Fibroblast of gingiva (primary cell): ENCODE measurements around the gene FAM184A.

Experiments
- DNase-seq: peaks from one replicate; pipeline ENCODE4 v3.0.0-alpha.2; 2011; ENCODE audit warnings: low read depth

Gene FAM184A

DNA sequence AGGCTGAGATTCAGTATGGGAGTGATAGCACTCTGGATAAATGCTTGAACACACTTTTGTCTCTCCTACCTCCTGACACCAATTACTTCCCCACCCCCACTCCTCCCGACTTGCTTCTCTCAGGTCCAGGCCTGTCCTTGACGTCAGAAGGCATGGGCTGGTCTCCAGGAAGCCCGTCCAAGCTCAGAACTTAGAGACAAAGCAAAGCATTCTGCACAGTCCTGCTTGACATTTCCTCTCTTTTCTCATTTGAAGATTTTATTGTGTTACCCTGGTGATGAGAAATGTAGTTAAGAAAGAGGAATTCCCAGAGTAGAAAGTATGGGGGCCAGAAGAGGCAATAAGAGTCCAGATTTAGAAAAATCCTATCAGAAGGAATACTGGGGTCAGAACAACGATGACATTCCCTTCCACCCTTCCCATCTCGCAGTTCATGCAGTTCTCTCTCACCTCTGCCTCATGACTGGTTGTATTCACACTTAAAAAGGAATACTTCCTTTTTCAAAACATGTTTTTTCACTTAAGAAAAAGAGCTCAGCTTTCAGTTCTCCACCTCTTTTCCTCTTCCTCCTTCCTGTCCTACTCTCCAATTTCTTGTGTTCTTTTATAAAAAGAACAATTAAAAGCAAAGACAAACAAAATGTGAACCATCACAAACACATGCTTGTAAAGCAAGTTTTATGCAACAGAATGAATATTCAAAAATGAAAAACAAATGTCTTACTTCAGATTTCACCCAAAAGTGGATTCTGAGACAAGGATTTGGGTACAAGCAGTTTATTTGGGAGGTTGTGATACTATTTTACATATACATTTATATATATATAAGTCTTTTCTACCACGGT is 18.5 kb upstream of the FAM184A start:
- DNase-seq = peak; percentile 56

DNA sequence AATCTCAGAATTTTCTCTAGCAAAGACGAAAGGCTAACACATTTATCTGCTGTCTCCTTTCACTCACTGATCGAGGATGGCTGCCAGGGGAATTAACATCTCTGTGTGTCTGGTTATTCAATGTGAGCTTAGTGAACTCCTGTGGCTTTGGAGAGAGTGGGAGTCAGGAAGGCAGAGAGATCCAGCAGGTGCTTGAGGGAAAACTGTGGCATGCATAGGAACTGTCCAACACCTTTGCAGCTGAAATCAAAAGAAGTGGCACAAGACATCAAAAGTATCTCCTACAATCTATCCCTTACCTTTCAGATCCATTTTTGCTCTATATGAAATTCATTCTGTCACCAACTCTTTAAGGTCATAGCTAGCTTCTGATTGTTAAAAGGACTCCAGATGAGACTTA is 11.8 kb upstream of the FAM184A start:
- no peak for DNase-seq

DNA sequence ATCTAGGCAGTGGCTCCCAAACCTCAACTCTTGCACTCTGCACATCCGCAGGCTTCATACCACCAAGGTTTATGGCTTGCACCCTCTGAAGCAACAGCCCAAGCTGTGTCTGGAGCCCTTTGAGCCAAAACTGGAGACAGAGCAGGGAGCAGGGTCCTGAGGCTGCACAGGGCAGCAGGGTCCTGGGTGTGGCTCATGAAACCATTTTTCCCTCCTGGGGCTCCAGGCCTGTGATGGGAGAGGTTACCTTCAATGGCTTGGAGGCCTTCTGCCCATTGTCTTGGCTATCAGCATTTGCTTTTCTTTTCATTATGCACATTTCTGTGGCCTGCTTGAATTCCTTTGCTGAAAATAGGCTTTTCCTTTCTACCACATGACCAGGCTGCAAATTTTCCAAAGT is 6.3 kb upstream of the FAM184A start:
- DNase-seq = no peak

DNA sequence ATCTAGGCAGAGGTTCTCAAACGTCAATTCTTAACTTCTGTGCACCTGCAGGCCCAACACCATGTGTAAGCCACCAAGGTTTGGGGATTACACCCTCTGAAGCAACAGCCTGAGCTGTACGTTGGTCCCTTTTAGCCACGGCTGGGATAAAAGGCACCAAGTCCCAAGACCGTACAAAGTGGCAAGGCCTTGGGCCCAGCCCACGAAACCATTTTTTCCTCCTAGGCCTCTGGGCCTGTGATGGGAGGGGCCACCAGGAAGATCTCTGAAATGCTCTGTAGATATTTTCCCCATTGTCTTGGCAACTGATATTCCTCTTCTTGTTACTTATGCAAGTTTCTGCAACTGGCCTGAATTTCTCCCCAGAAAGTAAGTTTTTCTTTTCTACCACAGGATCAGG is 4.5 kb upstream of the FAM184A start:
- DNase-seq = no peak

DNA sequence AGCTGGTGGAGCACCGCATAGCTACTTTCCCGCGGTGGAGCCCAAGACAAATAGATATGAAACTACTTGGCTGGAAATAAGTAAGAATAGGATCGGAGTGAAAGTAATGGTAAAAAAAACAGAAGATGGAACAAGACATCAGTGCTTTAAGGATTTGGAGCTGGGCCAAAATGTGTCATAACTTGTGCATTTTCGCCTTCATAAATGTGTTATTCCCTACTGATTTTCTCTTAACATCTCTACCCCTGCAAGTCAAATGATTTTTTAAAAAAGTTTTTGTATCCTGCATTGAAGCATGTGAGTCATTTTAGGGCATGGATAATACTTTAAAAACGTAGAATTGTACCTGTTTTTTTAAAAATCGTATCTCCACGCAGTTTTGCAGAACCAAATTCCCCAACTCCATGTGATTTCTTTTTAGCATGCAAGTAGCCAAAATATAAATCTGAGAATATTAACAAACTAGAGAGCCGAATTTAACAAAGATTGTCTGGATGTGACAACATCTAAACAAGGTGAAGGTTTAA is 882 bp upstream of the FAM184A start:
- peak; percentile 29 for DNase-seq

DNA sequence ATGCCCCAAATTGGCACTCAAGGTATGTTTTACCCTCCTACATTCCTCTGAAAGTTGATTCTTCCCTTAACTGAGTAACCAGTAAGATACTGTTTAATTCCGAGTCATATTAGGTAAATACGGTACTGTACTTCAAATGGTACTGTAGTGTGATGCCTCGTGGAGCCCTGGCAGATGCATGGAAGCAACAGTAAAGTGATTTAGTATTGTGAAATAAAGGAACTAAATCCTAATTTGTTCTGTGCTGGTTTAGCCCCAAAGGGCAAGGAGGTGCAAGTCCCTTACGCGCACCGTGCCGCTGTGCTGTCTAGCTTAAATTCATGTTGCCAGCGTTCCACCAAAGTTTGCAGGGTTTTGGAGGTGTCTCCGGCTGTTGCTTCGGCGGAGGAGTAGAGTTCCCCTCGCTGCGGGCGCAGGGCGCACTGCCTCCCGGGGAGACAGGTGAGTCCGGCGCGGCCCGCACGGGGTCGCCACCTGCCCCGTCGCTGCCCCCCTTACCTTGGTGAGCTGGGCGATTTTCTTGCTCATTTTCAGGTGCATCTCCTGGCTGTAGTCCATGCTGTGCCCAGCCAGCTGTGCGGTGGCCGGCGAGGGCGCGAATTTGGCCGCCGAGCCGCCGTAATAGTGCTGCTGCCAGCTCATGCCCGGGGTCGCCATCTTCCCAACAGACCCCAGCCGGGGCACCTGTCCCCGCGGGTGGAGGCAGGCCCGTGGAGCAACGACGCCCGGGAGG is 655 bp downstream of the FAM184A start:
- DNase-seq = peak; percentile 2

DNA sequence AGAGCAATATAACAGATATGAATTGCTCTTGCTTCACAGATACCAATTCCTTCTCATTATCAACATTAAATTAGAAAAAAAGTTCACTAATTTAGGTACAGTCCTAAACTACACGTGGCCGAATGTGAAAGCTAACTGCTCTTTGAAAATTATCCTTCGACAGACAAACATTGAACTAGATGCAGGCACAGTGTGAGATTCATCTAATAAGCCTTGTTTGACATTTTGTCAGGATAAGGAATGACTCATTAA is 1.1 kb downstream of the FAM184A start:
- no peak for DNase-seq

DNA sequence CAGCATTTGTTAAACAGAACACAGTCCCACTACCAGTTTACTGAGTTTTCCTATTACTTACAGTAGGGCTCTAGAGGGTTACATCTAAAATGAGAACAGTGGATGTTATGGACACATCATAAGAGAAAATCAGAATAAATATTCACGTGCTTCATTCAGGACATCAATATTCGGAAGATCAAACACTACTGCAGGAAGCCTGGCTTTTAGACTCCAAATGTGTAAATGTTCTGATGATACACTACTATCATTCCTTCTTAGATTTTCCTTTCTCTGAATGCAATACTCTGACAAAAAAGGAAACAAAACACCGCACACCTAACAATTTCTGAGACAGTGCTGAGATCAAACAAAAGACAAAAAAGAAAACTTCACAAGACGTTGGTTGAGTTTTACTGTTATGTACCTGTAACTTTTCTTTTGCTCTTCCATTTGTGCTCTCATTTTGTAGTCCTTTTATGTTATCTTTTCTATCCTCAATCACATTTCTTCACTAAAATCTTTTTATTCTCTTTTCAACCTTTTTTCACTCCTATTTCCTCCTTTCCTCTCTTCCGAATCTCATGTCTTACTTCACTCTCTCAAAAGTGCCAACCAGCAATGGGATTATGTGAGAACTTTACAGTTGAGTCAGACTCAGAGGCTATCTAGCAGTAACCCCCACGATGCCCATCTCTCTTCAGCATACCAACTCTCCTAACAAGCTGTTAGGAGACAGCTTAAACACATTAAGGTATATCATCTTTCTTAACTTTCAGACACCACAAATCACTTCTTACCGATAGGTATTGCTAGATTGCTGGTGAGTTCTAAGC is 1.7 kb downstream of the FAM184A start:
- DNase-seq = no peak

DNA sequence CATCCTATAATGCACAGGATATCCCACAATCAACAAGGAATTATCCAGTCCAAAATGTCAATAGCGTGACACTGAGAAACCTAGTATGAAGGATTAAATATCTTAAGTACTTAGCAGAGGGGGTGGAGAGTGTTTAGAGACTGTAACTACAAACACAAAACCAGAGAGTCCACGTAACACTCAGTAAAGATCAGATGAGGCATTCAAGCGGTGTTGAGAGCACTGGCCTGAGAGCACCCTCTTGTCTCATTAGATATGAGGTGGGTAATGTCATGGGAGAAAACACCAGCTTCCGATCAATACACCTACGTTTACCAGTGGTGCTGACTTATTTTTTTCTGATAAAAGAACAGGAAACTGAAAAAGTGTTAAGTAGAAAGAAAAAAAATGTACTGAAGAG is 2.3 kb downstream of the FAM184A start:
- no peak for DNase-seq

DNA sequence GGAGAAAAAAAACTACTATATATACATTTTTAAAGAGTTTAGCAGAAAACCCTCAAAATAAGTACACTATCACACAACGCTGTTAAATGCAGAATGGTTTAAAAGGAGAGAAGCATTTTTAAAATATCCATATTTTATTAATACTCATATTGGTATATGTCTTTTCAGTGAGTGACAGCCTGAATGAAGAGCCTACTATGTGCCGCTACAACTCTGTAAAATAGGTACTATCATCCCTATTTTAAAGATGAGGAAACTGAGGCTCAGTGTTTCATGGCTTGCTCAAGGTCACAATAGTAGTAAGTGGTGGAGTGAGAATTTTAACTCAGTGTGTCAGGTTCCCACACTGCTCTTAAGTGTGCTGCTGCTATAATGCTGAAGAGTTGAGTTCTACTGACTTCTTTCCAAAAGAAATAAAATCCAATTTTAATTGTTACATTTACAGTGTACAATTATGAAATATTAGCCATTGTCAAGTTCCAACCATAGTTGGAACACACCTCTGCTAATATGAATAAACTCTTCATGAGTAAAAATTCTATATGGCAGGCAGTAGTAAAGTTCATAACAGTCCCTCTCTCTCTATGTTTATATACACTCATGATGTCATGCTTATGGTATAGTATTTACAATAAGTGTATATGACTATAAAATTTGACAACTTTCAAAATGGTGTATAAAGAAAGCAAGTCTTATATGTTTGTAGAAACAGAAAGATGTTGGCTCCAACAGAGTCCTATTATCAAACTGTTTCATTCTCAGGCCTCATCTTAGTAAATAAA is 3.1 kb downstream of the FAM184A start:
- no peak for DNase-seq

DNA sequence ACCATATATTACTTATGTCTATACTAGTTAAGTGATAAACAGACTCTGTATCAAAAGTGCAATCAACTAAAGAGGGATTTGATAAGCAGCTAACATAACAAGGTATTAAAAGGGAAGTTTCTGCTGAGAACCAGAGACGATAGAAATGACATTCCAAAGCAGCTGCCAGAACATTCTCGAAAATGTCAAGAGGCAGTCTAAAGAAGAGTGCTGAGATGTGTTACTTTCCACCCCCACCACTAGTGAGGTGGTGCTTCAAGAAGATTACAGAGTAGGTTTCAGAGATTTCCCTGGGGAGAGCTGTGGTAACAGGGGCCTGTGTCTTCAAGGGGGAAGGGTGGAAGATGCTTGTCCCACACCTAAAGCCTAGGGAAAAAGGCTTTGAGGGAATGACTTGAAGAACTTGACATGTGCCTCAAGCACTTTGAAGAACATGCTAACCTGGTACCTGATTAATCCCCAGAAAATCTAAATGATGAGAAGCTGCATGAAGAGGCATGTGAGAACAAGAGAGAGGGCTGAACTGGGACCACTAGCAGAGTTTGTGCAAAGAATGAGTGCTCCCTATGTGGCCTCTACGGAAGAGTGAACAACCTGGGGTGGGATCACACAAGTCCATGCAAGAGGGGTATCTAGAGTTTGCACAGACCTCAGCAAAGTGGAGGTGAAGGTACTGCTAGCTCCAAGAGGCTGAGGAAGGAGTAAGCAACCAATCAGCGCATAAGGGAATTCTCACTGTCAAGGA is 5.0 kb downstream of the FAM184A start:
- DNase-seq = no peak

DNA sequence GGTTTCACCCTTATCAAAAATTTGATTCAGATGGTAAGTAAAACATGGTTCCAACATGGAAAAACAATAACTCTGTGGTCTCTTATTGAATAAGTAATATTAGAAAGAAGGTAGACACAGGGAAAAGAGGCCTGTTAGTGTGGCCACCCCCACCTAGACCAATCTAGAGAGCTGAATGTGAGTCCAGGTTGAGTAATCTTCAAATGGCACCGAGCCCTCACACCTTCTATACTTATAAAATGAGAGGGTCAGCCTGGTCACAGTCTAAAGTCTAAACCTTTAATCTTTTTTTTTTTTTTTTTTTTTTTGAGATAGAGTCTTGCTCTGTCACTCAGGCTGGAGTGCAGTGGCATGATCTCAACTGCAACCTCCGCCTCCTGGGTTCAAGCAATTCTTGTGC is 6.9 kb downstream of the FAM184A start:
- DNase-seq = no peak

DNA sequence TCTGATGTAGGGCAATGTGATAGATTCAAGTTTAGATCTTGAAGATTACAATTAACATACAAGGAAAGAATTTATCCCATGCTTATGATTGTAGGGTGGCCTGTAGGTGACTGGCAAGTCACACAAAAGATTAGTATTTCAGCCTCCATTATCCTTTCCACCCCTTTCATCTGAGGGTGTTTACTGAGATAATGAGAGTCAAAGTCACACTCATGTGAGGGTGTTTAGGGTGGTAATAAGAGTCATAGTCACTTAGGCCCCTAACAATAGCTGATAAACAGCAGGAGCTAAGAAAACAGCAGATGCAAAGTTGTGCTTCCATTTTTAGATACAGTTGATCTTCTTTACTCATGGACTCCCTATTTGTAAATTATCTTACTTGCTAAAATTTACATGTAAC is 11.4 kb downstream of the FAM184A start:
- no peak for DNase-seq

DNA sequence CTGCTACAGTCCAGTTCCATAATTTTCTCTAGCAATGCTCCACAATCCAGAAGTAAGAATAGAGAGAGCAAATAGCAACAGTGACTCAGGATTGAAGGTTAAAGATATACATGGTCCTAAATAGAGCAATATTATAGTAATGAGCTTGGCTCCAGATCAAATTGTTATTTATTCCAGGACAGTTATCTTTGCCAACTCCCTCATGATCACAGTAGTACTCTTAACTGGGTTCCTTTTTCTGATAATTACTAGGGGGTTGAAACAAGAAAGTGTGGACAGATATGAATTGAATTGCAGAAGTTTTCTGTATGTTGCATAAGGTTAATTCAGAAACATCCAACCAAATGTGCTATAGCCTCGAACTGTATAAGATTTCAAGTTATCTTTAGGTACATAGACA is 11.9 kb downstream of the FAM184A start:
- no peak for DNase-seq

DNA sequence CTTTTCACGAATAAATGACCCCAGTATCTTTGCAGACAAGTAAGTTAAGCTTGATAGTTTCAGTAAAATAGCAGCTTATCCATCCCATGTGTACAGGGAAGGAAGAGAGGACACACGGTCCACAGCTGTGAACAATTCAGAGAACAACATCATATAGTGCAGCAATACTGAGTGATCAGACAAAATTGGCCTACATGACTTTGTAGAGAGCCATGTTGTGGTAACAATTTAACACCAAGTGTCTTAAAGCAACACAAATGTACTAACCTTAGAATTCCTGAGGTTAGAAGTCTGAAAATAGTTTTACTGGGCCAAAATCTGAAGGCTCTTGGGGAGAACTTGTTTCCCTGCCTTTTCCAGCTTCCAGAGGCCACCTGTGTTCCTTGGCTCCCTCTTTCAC is 12.5 kb downstream of the FAM184A start:
- DNase-seq = no peak

DNA sequence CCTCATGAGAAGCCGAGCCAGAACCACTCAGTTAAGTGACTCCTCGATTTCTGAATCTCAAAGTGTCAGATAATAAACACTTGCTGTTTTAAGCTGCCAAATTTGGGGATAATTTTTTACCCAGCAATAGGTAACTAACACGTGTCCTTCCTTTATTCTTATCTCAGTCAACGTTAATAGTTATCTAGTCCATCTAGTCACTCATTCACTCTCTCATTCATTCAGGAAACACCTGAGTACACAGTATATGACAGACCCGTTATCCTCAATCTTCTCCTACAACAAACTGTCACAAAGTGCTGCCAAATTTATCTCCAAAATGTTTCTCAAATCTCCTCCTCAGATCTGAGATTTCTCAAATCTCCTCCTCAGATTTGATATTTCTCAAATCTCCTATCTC is 13.1 kb downstream of the FAM184A start:
- DNase-seq = no peak

DNA sequence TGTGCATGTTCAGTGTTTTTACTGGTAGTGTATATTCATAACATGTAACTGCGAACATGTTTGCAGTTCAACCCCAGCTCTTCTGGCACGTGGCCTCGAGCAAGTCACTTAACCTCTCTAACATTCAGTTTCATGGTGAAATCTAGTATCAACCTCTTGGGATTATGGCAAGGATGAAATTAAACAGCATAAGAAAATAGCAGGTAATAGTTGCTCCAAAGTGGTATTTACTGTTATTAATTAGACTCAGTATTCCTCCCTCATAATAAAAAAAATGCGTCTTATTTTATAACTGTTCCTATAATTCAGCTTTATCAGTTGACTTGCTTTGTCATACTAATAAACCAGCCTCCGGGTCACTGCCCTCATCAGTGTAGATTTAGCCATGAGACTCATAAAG is 15.0 kb downstream of the FAM184A start:
- no peak for DNase-seq

DNA sequence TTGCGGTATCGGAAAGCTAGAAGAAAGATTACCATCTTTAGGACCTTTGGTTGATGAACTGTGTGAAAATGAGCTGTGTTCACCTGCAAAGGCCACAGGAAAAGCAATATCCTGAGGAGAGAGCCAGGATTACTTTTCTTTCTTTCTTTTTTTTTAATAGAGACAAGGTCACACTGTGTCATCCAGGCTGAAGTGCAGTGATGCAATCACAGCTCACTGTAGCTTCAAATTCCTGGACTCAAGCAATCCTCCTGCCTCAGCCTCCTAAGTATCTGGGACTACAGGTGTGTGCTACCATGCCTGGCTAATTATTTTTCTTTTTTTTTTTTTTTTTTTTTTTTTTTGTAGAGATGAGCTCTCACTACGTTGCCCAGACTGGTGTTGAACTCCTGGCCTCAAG is 17.2 kb downstream of the FAM184A start:
- DNase-seq = no peak

DNA sequence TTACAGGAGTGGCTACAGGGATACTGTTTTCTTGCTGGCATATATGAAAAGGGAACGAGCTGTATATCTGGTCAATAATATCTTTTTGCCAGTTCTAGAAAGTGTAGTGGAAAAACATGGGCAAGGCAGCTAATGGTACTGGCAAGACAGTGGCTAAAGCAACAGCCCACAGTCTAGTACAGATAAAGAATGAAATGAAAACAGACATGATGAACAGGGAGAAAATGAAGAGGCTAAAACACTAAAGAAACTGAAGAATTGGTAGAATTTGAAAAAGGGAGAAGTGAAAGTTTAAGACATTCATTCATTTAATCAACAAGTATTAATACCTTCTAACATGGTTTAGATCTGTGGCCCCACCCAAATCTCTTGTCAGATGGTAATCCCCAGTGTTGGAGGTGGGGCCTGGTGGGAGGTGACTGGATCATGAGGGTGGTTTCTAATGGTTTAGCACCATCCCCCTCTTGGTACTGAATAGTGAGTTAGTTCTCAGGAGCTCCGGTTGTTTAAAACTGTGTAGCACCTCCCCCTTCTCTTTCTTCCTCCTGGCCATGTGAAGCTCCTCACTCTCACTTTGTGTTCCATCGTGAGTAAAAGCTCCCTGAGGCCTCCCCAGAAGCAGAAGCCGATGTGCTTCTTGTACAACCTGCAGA is 18.1 kb downstream of the FAM184A start:
- no peak for DNase-seq

DNA sequence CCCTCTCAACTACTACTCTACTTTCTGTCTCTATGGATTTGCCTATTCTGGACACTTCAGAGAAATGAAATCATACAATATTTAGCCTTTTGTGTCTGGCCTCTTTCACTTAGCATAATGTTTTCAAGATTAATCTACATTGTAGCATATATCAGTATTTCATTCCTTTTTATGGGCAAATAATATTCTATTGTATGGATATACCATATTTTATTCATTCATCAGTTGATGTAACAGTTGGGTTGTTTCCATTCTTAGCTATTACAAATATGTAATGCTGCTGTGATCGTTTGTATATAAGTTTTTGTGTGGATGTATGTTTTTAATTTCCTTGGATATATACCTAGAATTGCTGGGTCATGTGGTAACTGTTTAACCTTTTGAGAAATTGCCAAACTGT is 23.4 kb downstream of the FAM184A start:
- no peak for DNase-seq

DNA sequence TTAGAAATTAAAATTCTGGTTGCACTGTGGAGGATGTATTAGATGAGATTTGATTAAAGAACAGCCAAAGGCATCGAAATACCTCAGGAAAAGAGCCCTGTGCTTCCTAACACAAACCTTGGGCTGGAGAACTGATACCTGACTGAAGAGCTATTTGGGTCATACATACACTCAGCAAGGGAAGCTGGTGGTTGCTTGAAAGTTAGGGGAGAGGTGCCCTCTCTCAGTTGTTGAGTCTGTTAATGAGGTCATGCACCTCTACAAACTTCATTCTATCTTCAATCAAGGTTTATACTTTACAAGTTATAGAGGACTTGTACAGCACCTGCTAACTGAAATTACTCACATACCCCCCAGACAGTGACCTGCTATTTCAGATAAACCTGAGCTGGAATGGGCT is 25.5 kb downstream of the FAM184A start:
- DNase-seq = no peak
